HepG2 (cell line): Measurements from ENCODE around the gene TH. TPM values are rescaled to one million over a fixed set of nuclear protein-coding genes. Genes with fewer than 3 reads are reported as not detected.
A peak's percentile ranks its signal among the peaks of the same experiment; 100 is the strongest.

Source experiments
- ARNTL ChIP-seq: sonication (generic); formaldehyde crosslinking; IDR thresholded peaks from 2 replicates; pipeline ENCODE4 v1.4.0; 2020; ENCODE audit warnings: mild to moderate bottlenecking, missing genetic modification reagents
- EZH2 ChIP-seq: conservative IDR thresholded peaks from 2 replicates; pipeline ENCODE4 v1.6.1; 2012; ENCODE audit warnings: mild to moderate bottlenecking, low read depth, low read length, moderate library complexity
- FUBP1 ChIP-seq: sonication (generic); formaldehyde crosslinking; IDR thresholded peaks from 2 replicates; pipeline ENCODE4 v1.5.1; 2020; ENCODE audit warnings: missing genetic modification reagents, mild to moderate bottlenecking, borderline replicate concordance
- GABPA ChIP-seq, 2 experiments: IDR thresholded peaks; 2 replicates each; pipeline ENCODE4 v1.6.1; 2011 to 2016; ENCODE audit warnings: low read depth in 2 of 2, low read length in 1 of 2, missing biosample characterization in 1 of 2, missing genetic modification characterization in 1 of 2
- GMEB1 ChIP-seq: sonication (generic); formaldehyde crosslinking; IDR thresholded peaks from 2 replicates; pipeline ENCODE4 v1.5.1; 2020; ENCODE audit warnings: missing genetic modification reagents, mild to moderate bottlenecking, borderline replicate concordance
- HMG20A ChIP-seq: IDR thresholded peaks from 2 replicates; pipeline ENCODE4 v1.6.1; 2016; ENCODE audit warnings: borderline replicate concordance
- NFYC ChIP-seq: IDR thresholded peaks from 2 replicates; pipeline ENCODE4 v1.6.1; 2016; ENCODE audit warnings: missing genetic modification reagents, missing compliant biosample characterization
- NR2C2 ChIP-seq: sonication (generic); formaldehyde crosslinking; IDR thresholded peaks from 2 replicates; pipeline ENCODE4 v1.4.0; 2020; ENCODE audit warnings: missing genetic modification reagents, mild to moderate bottlenecking, moderate library complexity, borderline replicate concordance
- RFX1 ChIP-seq: fragments of 450-650 bp; IDR thresholded peaks from 2 replicates; pipeline ENCODE4 v1.6.1; 2017
- TFE3 ChIP-seq: IDR thresholded peaks from 2 replicates; pipeline ENCODE4 v1.6.1; 2016
- YY1 ChIP-seq: IDR thresholded peaks from 2 replicates; pipeline ENCODE4 v1.6.1; 2011; ENCODE audit warnings: low read length, low read depth, moderate library complexity, mild to moderate bottlenecking; ENCODE audit not compliant: insufficient read depth, insufficient replicate concordance
- ZBTB49 ChIP-seq: sonication (generic); formaldehyde crosslinking; IDR thresholded peaks from 2 replicates; pipeline ENCODE4 v1.4.0; 2020; ENCODE audit warnings: missing genetic modification reagents, borderline replicate concordance
- ZEB1 ChIP-seq: IDR thresholded peaks from 2 replicates; pipeline ENCODE4 v1.6.1; 2012; ENCODE audit warnings: mild to moderate bottlenecking, low read depth, inconsistent platforms; ENCODE audit not compliant: insufficient replicate concordance
- ZNF720 ChIP-seq: sonication (generic); formaldehyde crosslinking; IDR thresholded peaks from 2 replicates; pipeline ENCODE4 v1.4.0; 2020; ENCODE audit warnings: missing genetic modification reagents
- ZNF777 ChIP-seq: sonication (generic); formaldehyde crosslinking; IDR thresholded peaks from 2 replicates; pipeline ENCODE4 v1.4.0; 2020; ENCODE audit warnings: missing genetic modification reagents
- ZSCAN31 ChIP-seq: sonication (generic); formaldehyde crosslinking; IDR thresholded peaks from 2 replicates; pipeline ENCODE4 v1.5.0; 2020; ENCODE audit warnings: low read depth, mild to moderate bottlenecking, missing genetic modification reagents
- polyA plus RNA-seq, 8 experiments: library from polyadenylated mRNA; depleted of rRNA in 3 of 8; stranded (reverse) in 7 of 8; unstranded in 1 of 8; fragments of >200 nt; fragmentation: Illumina TruSeq in 4 of 8; extraction: Trizol in 4 of 8; gene quantifications; 2 replicates each; pipeline versions ENCODE4 v1.2.1 to v1.2.3, GENCODE V29; 2011 to 2016; ENCODE audit warnings: low read depth in 4 of 8, missing spikeins in 1 of 8, mixed read lengths in 1 of 8; ENCODE audit not compliant: insufficient read depth in 1 of 8
- total RNA-seq, 5 experiments: library from RNA; depleted of rRNA; stranded (reverse); fragments of >200 nt; fragmentation: Illumina TruSeq; extraction: Trizol; gene quantifications; 2 replicates each; pipeline ENCODE4 v1.2.3, GENCODE V29; 2016; ENCODE audit warnings: low read depth in 1 of 5
- TF ChIP-seq, protein P1 (sequence below): sonication (generic); formaldehyde crosslinking; IDR thresholded peaks from 2 replicates; pipeline ENCODE4 v1.5.0; 2020; ENCODE audit warnings: mild to moderate bottlenecking, missing genetic modification reagents

The TH gene
- total and polyA plus RNA-seq, 2 of the 13 experiments (the other 11 are each of a cell fraction or from before 2014, with no cell fraction given): 0.36 TPM; not detected in 1

DNA sequence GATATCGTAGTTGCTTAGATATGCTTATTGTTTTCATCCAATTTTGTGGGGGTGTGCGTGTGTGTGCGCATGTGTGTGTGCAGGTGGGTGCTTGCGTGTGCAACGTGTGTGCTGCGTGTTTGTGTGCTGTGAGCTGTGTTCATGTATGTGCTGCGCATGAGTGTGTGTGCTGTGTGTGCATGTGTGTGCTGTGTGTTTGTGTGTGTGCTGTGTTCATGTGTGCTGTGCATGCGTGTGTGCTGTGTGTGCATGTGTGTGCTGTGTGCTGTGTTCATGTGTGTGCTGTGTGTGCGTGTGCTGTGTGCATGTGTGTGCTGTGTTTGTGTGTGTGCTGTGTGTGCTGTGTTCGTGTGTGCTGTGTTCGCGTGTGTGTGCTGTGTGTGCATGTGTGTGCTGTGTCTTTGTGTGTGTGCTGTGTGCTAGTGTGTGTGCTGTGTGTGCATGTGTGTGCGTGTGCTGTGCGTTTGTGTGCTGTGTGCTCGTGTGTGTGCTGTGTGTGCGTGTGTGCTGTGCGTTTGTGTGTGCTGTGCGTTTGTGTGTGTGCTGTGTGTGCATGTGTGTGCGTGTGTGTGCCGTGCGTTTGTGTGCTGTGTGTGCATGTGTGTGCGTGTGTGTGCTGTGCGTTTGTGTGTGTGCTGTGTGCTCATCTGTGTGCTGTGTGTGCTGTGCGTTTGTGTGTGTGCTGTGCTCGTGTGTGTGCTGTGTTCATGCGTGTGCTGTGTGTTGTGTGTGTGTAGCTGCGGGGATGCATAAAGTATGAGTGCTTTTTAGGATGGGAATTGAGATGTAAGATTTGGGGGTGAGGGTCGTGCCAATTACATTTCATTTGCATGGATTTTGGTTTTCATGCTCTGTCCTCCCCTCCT is 40.0 kb downstream of the TH start (continued):
- TF ChIP-seq ZBTB49 (no peak), EZH2 (no peak), ZNF777 (CRISPR knock-in tag) (no peak), TFE3 (CRISPR knock-in tag) (no peak), NFYC (CRISPR knock-in tag) (no peak), ARNTL (CRISPR knock-in tag) (no peak), RFX1 (no peak), ZSCAN31 (CRISPR knock-in tag) (no peak; the same call in 1 of the 2 replicates), HMG20A (CRISPR knock-in tag) (no peak), NR2C2 (CRISPR knock-in tag) (no peak), YY1 (no peak), ZNF720 (no peak), GMEB1 (CRISPR knock-in tag) (peak; percentile 15; the same call in 1 of the 2 replicates), ZEB1 (no peak), FUBP1 (CRISPR knock-in tag) (no peak; the same call in 1 of the 2 replicates), GABPA (IDR thresholded peaks at IDR 0.05; ENCODE audit: low read depth, low read length) (no peak), GABPA (CRISPR knock-in tag; IDR thresholded peaks at IDR 0.05; ENCODE audit: low read depth) (no peak)
- TF ChIP-seq, protein P1, sequence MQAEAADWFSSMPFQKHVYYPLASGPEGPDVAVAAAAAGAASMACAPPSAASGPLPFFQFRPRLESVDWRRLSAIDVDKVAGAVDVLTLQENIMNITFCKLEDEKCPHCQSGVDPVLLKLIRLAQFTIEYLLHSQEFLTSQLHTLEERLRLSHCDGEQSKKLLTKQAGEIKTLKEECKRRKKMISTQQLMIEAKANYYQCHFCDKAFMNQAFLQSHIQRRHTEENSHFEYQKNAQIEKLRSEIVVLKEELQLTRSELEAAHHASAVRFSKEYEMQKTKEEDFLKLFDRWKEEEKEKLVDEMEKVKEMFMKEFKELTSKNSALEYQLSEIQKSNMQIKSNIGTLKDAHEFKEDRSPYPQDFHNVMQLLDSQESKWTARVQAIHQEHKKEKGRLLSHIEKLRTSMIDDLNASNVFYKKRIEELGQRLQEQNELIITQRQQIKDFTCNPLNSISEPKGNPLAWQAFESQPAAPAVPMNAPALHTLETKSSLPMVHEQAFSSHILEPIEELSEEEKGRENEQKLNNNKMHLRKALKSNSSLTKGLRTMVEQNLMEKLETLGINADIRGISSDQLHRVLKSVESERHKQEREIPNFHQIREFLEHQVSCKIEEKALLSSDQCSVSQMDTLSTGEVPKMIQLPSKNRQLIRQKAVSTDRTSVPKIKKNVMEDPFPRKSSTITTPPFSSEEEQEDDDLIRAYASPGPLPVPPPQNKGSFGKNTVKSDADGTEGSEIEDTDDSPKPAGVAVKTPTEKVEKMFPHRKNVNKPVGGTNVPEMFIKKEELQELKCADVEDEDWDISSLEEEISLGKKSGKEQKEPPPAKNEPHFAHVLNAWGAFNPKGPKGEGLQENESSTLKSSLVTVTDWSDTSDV (CRISPR knock-in tag): peak; percentile 82
